NCI-H1105 treated with DMSO at 0.1 percent for 48 hours (cell line): ENCODE measurements around the gene PLA2G4D.

Experiments used
- DNase-seq: peaks from one replicate; lab custom pipeline; 2025; lab: John Stamatoyannopoulos, UW

PLA2G4D gene

GRCh38 chr15:42018306-42019224 lies 75.8 kb downstream of the PLA2G4D start:
- no peak for DNase-seq
